NCI-H1105 (cell line): Measurements from ENCODE around the gene WAPL.

ENCODE experiments used
- DNase-seq: peaks from one replicate; lab custom pipeline; 2025; lab: John Stamatoyannopoulos, UW

WAPL gene

GRCh38 chr10:86411852-86412560, 109.6 kb downstream of the WAPL start:
- no peak for DNase-seq

DNA sequence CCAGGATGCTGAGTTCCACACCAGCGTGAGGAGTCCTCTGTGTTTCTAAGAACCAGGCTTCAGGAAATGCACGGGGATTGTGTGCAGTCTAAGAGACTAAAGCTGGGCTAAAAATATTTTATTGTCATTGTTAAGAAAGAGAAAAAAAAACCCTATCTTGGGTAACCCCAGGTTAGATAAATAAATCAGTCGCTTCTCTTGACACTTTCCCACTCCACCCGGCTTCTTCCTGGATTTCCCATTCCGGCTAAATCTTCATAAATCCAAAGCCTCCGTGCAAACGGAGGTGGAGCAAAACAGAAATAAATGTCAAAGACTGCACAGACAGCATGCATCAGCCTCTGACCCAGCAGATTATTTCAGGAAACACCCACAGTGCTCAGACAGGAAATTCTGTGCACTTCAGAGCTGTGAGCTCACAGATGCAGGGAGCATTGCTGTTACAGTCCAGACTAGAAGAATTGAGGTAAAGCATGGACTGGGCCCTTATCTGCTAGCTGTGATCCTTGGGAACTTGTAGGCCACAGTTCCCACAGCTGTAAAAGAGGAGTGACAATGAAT, 110.2 kb downstream of the WAPL start:
- DNase-seq: no peak

- no peak for DNase-seq
Observed at GRCh38 chr10:86410542-86411124, 111.0 kb downstream of the WAPL start.

DNA sequence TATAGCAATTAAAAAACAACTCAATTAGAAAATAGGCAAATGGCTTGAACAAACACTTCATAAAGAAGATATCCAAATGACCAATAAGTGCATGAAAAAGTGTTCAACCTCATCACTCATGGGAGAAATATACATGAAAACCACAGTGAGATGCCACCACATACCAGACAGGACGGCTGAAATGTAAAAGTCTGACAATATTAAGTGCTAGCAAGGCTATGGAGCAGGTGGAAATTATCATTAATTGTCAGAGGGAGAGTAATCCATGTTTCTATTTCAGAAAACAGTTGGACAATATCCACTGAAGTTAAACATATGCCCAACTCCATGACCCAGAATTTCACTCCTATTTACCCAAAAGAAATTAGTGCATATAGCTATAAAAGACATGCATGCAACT, 112.4 kb downstream of the WAPL start:
- no peak for DNase-seq

GRCh38 chr10:86403183-86403797, 118.3 kb downstream of the WAPL start:
- no peak for DNase-seq

- no peak for DNase-seq
Observed at GRCh38 chr10:86402283-86402941, 119.2 kb downstream of the WAPL start.

DNA sequence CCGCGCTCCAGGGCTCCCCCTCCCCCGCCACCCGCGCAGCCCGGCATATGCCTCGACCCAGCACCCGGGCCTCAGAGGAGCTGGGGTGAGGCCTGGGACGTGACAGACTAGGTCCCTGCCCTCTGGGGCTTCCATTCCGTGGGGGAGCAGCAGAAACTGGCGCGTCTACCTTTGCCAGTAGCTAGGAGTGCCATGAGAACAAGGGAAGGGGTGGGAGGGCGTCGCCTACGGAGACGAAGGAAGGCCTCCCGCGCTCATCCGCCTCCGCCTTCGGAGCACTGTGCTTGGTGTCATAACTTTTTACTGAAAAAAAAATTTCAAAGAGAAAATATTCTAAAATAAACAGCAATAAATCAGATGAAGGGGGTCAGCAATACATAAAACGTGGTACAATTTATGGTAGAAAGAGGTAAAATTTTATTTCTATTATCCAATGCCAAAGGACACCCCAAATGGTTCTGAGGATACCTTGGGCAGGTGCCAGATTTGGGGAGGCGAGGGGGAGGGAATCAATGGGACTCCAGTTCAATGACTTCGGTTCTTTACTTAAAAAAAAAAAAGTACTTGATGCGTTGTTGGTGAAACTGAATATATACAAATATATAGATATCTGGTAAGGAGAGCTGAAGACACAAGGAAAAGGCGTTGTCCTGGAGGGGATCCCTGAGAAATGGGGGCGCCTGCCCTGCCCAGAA, 119.9 kb downstream of the WAPL start:
- DNase-seq: no peak

DNA sequence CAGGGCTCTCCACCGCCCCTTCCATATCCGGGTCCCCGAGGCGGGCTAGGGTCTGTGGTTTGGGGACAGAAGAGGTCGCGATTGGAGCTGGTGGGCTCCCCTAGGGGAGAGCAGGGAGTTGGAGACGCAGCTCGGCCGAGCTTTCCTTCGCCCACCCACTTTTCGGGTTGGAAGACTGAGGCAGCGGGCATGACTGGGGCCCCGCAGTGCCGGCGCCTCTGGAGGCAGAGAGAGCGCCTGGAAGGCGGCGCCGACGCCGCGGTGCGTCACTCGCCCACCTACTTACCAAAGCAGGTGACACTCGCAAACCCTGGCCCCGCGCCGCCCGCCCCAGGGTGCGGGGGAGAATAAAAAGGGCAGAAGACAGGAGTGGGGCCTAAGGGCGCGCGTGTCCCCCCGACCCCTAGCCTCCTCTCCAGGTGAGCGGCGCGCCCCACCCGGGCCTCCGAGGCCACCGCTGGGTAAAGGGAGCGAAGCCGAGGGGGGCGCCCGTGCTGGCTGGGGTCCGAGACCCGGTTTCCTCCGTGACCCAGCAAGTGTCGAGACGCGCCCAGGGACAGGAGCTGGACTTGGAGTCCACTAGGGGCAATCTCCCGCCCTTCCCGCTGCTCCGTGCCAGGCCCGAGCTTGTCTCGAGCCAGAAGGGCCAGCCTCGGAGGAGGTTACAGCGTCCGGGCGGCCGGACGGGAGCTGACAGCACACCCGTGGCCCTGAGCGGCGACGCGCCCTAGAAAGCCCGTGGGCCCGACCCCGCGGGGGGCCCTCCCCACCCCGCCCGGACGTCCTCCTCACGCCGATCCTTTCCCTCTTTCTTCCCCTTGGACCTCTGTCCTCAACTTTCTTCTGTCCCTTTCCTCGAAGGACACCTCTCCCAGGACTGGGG, 120.6 kb downstream of the WAPL start:
- DNase-seq: no peak

DNA sequence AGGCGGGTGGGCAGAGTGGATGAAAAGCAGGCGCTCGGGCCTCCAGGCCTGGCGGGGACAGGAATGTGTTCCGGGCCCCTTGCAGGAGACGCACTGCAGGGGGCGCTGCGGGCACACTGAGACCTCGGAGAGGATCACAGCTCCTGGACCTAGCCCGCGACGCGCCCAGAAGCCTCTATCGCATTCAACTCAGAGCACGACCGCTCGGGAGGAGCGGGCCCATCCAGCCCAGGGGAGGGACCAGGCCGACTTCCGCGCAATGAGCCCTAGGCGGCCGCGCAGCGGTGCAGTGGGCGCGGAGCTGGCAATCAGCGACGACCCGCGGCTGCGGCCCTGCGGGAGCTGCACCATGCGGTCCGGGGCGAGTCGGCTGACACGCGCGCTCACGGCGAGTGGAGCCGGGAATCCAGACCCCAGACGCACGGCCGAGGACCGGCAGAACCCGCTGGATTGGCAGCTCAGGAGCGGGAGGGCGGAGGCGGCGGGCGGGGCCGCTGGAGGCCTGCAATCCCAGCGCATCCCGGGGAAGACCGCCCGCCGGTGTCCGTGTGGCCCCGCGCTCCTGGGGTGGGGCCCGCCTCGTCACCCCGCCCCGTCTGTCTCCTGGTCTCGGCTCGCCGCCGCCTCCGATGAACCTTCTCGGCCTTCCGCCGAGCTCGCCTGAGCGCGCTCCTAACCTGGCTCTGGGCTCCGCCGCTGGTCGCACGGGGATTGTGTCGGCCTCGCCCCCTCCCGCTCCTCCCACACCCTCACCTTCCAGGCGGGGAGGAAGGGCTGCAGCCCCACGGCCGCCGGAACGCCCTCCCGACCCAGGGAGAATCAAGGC, 121.5 kb downstream of the WAPL start:
- DNase-seq: peak; percentile 78

- DNase-seq: no peak
Observed at GRCh38 chr10:86399514-86399878, 122.1 kb downstream of the WAPL start.

GRCh38 chr10:86397120-86397519, 124.5 kb downstream of the WAPL start:
- DNase-seq: no peak

DNA sequence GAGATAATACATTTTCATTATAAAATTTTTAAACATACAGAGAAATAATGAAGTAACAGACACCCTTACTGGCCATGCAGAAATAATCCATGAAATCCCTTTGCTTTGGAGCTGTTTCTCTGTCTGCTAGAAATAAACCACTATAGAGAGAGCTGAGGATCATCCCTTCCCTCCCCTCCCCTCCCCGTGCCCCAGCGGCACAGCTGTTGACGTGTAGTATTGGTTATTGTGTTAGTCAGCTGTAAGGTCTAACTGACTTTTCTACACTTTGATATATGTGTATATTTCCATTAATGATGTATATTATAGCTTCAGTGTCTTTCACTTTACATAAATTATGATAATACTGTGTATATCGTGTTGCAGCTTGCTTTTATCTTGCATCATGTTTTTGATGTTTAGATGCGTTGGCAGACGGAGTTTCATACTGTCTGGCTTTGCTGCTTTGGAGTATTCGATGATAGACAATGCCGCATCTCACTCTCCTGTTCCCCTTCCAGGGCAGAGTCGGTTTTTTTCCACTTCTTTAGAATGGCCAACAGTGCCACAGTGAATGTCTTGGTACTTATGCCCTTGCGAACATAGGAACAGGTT, 127.6 kb downstream of the WAPL start:
- DNase-seq: no peak

GRCh38 chr10:86393362-86393761, 128.2 kb downstream of the WAPL start:
- no peak for DNase-seq

DNA sequence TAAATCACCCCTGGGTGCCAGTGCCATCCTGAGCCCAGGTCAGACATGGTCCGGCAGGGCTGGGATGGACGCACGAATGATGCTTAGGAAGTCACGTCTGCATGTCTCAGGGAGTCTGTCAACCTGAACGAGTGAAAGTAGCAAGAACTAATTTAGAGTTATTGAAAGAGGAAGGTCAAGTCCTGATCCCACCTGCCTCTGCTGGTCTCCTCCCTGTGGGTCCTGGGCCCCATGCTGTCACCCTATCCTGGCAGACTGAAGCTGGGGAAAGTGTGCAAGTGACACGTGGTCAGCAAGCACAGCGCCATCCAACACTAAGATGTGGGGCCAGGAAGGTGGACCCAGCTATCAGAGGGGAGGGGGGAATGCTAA, 128.9 kb downstream of the WAPL start:
- DNase-seq: no peak

- DNase-seq: no peak
Observed at GRCh38 chr10:86391986-86392722, 129.4 kb downstream of the WAPL start.

DNA sequence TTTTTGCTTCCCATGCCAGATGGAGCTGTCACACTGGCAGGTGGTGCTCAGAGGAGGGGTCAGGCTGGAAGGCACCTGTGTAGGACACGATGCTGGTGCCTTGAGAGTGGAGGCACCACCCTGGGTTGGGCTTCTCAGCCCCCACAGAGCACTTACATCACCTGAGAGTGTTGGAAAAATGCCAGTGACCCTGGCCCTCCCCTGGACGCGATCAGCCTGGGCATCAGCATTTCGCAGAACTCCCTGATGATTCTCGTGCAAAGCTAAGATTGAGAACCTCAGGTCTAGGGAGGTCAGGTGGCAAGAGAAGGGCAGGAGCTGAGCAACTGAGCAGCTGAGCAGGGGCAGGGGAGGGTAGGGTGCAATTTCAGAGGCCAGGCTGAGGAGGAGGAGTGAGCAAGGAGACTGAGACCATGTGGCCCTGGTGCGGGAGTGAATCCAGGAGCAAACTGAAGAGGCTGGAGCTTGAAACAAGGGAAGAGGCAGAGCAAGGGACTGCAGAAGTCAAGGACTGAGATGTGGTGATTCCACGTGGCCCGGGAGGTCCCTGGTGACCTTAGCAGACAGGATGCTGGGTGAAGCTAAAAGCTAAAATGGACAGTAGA, 130.3 kb downstream of the WAPL start:
- DNase-seq: no peak

GRCh38 chr10:86390337-86391120, 131.1 kb downstream of the WAPL start:
- no peak for DNase-seq
